CD4-positive, alpha-beta T cell treated with Interleukin-17A for 1 hour (primary cell): ENCODE data around the gene DUOX1.
A peak's percentile ranks its signal among the peaks of the same experiment; 100 is the strongest.
"Not testable (repeated sequence)": the region's sequence is repeated elsewhere in the genome, so short reads cannot be mapped to it uniquely, and the experiment has no call there.

ENCODE experiments used
- DNase-seq: peaks from one replicate; pipeline ENCODE4 v3.0.0-alpha.2; 2020

DUOX1 gene

DNA sequence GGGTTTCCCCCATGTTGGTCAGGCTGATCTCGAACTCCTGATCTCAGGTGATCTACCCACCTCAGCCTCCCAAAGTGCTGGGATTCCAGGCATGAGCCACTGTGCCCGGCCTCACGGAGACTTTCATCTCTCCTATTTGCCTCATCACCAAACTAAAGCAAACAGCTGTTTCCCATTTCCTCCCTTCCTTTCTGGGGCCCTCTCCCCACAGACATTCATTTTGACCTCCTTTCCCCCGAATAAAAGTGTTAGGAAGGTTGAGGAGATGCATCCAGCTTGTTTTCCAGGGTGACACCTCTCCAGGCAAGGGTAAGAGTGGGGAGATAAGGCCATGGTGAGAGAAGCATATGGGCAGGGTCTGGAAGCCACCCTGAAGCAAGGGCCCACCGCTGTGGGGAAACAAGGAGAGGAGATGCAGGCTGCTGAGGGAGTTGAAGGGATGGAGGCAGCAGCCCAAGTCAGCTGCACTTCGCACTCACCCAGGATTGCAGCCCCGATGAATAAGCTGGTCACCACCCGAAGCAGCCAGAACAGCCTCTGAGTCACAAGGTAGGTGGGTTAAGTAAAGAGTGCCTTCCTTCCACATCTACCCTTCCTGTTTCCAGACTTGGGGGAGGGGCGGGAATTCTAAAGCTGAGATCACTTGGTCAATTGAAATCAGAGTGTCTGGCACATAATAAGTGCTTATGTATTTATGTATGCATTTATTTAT lies 7.9 kb upstream of the DUOX1 start:
- DNase-seq: no peak

- DNase-seq: no peak
Observed at GRCh38 chr15:45122719-45123118, 7.1 kb upstream of the DUOX1 start.

DNA sequence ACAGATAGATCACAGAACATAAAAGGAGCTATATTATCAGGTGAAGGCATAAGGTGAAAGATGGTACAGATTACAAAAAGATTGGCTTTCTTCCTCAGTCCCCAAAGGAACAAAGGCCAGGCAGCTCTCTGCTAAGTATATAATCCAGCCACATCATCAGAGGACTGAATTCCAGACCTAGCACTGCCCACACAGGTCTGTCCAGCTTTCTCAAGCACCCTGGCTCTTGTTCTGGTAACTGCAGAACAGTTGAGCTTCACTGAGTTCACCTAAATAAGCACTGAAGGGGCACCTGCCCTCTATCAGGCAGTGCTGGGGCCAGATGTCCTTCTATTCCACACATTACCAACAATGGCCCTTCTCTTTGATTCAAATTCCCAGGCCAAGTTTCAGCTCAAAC lies 6.4 kb upstream of the DUOX1 start:
- DNase-seq: no peak

- DNase-seq: peak; percentile 66
Observed at GRCh38 chr15:45126535-45127158, 3.1 kb upstream of the DUOX1 start.

- no peak for DNase-seq
Observed at GRCh38 chr15:45128971-45129639, 689 bp upstream of the DUOX1 start.

GRCh38 chr15:45130291-45131000 lies 652 bp downstream of the DUOX1 start:
- no peak for DNase-seq

DNA sequence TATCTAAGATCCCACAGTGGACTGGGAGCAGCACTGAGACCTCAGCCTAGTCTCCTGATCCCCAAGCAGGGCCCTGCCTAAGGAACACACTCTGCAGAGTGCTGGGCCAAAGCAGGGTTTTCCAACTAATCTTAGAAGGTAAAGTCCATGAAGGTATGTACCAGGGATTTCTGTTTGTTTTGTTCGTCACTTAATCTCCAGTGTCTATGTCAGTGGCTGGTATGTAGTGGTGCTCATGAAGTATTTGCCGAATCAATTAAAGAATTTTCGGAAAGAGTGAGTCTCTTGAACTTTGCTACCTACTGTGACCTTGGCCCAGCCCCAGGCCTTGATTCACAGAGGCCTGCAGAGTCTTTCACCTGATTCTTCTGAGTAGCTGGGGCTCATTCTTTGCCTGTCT lies 1.7 kb downstream of the DUOX1 start:
- DNase-seq: no peak

GRCh38 chr15:45132844-45133560 lies 3.2 kb downstream of the DUOX1 start:
- no peak for DNase-seq

GRCh38 chr15:45133561-45133920 lies 3.7 kb downstream of the DUOX1 start:
- no peak for DNase-seq

- no peak for DNase-seq
Observed at GRCh38 chr15:45134046-45134445, 4.3 kb downstream of the DUOX1 start.

GRCh38 chr15:45134682-45135604 lies 5.1 kb downstream of the DUOX1 start:
- DNase-seq: peak; percentile 10

DNA sequence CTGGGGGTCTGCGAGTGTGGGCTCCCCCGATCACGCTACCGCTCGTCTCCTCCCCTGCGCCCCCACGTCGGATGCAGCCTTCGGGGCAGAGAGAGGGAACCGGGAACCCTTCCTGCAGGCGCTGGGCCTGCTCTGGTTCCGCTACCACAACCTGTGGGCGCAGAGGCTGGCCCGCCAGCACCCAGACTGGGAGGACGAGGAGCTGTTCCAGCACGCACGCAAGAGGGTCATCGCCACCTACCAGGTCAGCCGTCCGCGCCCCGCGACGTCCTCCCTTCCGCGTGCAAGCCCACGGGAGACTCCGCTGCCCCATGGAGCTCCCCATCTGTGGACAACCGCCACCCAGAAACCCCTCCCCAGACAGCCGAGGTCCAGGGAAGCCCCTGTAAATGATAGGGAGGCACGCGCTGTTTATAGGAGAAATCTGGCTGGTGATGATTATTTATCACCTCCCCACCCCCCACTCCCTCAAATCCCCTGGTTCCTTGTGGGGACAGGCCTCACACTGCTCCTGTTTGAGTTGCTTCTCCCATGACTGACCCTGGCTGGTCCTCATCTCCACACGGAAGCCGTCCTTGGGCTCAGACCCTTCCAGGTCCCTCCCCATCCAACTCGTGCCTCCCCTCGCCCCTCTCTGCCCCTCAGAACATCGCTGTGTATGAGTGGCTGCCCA lies 6.0 kb downstream of the DUOX1 start:
- not testable (repeated sequence) for DNase-seq

DNA sequence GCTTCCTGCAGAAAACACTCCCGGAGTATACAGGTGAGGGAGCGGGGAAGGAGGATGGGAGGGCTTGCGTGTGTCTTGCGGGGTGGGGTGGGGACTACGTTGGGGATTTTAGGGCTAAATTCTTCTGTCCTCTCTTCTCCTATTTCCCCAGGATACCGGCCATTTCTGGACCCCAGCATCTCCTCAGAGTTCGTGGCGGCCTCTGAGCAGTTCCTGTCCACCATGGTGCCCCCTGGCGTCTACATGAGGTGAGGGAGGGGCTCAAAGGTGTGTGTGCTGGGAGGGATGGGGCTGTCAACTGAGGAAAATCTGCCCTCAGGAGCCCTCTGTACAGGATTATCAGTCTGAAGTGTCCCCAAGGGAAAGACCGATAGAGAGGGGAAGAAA lies 6.6 kb downstream of the DUOX1 start:
- peak; percentile 7 for DNase-seq

- no peak for DNase-seq
Observed at GRCh38 chr15:45137703-45138102, 7.9 kb downstream of the DUOX1 start.

- no peak for DNase-seq
Observed at GRCh38 chr15:45138814-45139765, 9.3 kb downstream of the DUOX1 start.

DNA sequence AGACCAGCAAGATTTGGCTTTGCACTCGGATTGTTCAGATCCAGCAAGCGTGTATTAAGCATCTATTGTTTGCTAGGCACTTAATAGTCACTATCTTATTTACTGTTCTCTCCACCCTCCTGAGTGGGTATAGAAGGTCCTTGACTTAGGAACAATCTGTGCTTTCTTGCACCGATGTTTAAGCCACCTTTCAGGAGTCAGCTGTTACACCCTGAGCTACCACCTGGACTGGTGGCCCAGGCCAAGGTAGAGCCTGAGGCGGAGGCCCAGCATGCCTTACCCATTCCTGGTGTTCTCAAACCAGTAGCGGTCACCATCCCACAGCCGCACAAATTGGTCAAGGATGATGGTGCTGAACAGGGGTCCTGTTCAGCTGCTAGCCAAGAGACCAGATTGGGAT lies 10.0 kb downstream of the DUOX1 start:
- DNase-seq: no peak

- DNase-seq: no peak
Observed at GRCh38 chr15:45140557-45141250, 10.9 kb downstream of the DUOX1 start.

DNA sequence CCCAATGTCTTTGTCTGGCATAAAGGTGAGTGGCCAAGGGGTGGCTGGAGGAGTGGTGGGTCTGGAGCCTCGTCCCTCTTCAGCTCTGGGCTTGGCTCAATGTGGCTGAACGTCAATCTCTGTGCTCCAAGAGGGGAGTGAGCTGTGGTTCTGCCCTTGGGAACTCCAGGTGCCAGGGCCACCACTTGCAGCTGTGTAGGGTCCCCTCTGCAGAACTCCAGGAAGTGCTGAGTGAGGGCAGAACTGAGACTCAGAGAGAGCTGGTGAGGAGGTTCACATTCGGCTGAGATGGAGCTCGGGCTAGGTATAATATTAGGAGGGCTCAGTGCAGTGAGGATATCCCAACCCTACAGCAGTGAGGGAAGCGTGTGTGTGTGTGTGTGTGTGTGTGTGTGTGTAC lies 11.6 kb downstream of the DUOX1 start:
- DNase-seq: no peak

- no peak for DNase-seq
Observed at GRCh38 chr15:45143056-45143455, 13.3 kb downstream of the DUOX1 start.
